GM19025 (cell line): Measurements from ENCODE around the gene NDE1.
"Not testable (repeated sequence)": the region's sequence is repeated elsewhere in the genome, so short reads cannot be mapped to it uniquely, and the experiment has no call there.

Source experiments
- ATAC-seq: cut with Tn5 transposase; IDR thresholded peaks from one replicate; pipeline ENCODE4 v1.9.1; 2021; ENCODE audit warnings: mild to moderate bottlenecking, low read depth, moderate library complexity; ENCODE audit not compliant: unreplicated experiment

Gene NDE1

DNA sequence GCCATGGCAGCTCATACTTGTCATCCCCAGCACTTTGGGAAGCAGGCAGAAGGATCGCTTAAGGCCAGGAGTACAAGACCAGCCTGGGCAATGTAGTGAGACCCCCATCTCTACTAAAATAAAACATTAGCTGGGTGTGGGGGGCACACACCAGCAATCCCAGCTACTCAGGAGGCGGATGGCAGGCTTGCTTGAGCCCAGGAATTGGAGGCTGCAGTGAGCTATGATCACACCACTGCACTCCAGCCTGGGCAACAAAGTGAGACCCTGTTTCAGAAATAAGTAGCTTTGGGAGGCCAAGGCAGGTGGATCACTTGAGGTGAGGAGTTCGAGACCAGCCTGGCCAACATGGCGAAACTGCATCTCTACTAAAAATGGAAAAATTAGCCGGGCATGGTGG, 77.7 kb downstream of the NDE1 start:
- not testable (repeated sequence) for ATAC-seq

GRCh38 chr16:15729152-15729551, 79.1 kb downstream of the NDE1 start:
- ATAC-seq, result no peak

- ATAC-seq, result no peak
Measured at GRCh38 chr16:15732416-15732815, 82.4 kb downstream of the NDE1 start.

DNA sequence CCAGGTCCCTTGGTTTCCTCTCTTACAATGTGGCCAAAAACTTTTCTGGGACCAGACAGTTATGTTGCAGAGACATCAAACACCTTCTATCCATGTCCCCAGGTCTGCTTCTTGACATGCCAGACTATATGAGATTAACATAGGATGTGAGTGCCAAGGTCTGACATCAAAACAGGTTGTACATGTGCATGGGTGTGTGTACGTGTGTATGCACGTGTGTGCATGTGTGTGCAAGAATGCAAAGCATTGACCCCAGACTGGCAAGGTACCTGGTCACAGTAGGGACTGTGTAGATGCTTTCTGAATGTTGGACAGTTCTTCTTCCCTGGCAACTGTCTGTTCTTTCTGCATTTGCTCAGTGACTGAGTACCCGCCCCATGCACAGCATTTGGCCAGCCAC, 85.6 kb downstream of the NDE1 start:
- ATAC-seq, result no peak

DNA sequence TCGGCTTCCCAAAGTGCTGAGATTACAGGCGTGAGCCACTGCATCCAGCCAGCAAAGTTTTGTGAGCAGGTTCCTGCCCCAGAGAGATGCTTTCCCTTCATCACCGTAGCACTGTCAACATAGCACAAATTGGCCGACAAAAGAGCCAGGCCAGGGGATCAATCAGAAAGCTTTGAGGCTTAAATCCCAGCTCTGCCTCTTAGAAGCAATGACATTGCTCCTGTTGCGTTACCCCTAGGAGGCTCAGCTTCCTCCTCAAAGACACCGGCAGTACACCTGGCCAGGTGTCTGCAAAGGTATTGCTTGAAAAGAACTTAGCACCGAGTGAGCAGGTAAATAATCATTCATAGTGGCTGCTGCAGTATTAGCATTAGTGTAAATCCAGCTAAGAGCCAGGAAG, 86.5 kb downstream of the NDE1 start:
- ATAC-seq, result no peak

- no peak for ATAC-seq
Measured at GRCh38 chr16:15737140-15737644, 87.1 kb downstream of the NDE1 start.

DNA sequence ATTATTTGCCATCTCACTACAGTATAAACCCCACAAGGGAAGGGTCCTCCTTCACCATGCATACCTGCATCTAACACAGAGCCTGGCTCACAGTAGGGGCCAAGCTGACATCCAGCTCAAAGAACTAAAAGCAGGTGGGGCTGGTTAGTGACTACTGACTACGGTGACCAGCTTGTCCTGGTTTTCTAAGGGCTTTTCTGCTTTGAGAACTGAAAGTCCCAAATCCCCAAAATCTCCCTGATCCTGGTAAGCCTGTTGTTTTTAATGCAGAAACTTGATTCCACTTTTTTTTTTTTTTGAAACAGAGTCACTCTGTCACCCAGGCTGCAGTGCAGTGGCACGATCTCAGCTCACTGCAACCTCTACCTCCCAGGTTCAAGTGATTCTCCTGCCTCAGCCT, 89.4 kb downstream of the NDE1 start:
- no peak for ATAC-seq

DNA sequence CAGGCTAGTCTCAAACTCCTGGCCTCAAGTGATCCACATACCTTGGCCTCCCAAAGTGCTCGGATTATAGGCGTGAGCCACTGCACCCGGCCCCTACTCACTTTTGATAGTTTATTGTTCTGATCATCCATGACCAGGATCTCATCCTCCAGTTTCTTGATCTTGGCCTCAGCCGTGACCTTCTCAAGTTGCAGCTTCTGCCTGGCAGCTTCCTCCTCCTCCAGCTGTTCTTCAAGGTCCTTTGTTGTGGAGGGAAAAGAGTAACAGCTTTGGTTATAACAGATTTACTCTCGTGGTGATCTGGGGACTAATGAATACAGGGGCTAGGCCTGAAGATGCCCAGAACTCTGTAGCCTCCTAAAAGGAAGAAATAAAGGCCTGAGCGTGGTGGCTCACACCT, 89.9 kb downstream of the NDE1 start:
- ATAC-seq, result no peak

- no peak for ATAC-seq
Measured at GRCh38 chr16:15741207-15741871, 91.3 kb downstream of the NDE1 start.

GRCh38 chr16:15742716-15743115, 92.7 kb downstream of the NDE1 start:
- no peak for ATAC-seq

DNA sequence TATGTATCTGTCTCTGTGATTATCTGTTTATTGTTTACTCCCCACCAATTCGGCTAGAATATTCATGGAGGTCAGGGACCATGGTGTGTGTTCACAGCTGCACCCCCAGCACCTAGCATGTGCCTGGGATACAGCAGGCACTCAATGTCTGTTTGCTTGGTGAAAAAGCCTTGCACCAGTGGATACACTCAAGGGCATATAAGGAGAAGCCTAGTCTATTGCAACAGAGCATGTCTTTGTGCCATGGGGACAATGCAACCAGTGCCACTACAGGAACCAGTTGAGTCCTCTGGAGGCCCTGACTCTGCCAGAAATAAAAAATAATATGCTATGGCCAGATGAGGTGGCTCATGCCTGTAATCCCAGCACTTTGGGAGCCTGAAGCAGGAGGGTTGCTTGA, 93.6 kb downstream of the NDE1 start:
- no peak for ATAC-seq

GRCh38 chr16:15746332-15746731, 96.3 kb downstream of the NDE1 start:
- no peak for ATAC-seq

GRCh38 chr16:15747937-15748336, 97.9 kb downstream of the NDE1 start:
- ATAC-seq, result no peak

DNA sequence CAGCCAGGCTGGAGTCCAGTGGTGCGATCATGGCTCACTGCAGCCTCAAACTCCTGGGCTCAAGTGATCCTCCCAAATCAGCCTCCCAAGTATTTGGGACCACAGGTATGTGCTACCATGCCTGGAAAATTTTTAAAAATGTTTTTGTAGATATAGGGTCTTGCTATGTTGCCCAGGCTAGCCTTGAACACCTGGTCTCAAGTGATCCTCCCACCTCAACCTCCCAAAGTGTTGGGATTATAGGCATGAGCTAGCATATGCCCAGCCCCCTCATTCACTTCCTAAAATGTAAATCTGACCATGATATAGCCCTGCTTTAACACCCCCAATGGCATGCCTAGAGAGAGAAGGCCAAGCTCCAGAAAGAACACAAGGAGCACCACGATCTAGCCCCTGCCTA, 98.6 kb downstream of the NDE1 start:
- ATAC-seq, result no peak

GRCh38 chr16:15749371-15749770, 99.3 kb downstream of the NDE1 start:
- ATAC-seq, result no peak

- no peak for ATAC-seq
Measured at GRCh38 chr16:15749985-15750384, 99.9 kb downstream of the NDE1 start.

- no peak for ATAC-seq
Measured at GRCh38 chr16:15751940-15752339, 101.9 kb downstream of the NDE1 start.

DNA sequence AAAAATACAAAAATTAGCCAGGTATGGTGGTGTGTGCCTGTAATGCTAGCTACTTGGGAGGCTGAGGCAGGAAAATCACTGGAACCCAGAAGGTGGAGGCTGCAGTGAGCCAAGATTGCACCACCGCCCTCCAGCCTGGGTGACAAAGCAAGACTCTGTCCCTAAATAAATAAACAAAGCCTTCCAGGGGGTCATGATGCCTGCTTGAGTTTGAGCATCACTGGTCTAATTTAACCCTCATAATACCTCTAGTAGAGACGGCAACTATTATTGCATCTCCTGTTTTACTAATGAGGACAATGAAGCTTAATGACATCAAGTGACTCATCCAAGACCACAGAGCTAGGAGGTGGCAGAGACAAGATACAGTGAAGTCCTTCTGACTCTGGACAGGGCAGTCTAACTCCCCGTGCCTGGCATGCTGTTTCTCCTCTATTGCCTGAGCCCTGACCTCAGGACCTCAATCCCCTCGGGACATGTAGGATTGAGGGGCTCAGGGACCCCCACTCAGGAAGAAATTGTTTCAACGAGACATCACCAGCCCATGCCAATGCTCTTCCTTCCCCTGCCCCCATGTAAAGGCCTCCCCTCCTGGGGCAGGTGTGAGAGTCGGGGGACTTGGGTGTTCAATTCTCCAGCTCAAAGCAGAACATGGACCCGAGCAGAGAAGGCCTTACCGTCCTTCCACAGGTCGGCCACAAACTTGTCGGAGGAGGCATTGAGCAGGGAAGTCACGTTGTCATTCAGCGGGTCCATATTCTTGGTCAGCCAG, 102.9 kb downstream of the NDE1 start:
- no peak for ATAC-seq

DNA sequence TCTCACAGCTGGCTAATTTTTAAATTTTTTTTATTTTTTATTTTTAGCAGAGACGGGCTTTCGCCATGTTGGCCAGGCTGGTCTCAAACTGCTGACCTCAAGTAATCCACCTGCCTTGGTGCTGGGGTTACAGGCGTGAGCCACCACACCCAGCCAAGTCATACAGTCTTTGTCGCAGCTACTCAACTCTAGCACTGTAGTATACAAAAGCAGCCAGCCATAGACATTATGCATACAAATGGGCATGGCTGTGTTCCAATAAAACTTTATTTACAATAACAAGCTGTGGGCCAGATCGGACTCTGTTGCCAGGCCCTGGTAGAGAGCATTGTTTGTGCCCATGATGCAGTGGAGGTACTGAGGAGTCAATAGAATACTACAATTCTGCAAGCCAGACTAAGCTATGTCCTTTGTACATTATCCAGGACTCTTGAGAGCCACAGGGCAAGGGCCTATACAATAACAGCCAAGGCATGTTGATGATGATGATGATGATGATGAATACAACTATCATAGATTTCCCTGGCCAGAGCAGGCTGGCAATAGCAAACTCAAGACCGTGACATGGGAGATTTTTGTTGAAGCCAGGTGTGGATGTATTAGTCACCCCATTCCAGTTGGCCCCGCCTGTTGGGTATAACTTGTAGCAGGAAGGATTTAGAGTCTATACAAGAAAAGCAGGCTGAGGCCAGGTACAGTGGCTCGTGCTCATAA, 104.9 kb downstream of the NDE1 start:
- ATAC-seq, result no peak

DNA sequence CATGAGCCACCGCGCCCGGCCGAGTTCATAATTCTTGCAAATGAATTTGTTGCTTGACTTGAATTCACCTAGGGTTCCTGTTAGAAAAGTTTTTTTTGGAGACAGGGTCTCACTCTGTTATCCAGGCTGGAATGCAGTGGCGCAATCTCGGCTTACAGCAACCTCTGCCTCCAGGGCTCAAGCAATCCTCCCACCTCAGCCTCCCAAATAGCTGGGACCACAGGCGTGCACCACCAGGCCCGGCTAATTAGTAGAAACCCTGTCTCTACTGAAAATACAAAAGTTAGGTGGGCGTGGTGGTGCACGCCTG, 107.0 kb downstream of the NDE1 start:
- no peak for ATAC-seq

- ATAC-seq, result no peak
Measured at GRCh38 chr16:15757630-15758251, 107.7 kb downstream of the NDE1 start.
